GM18520 (cell line): ENCODE data around the gene TXNDC17.
"Not testable (repeated sequence)": the region's sequence is repeated elsewhere in the genome, so short reads cannot be mapped to it uniquely, and the experiment has no call there.

Experiments
- ATAC-seq: cut with Tn5 transposase; IDR thresholded peaks from one replicate; pipeline ENCODE4 v1.9.1; 2021; ENCODE audit not compliant: unreplicated experiment

Gene TXNDC17

GRCh38 chr17:6682339-6682738 lies 41.5 kb downstream of the TXNDC17 start:
- ATAC-seq: no peak

GRCh38 chr17:6683081-6683684 lies 42.3 kb downstream of the TXNDC17 start:
- ATAC-seq: no peak

GRCh38 chr17:6683730-6684459 lies 43.0 kb downstream of the TXNDC17 start:
- ATAC-seq: no peak

- no peak for ATAC-seq
Measured at GRCh38 chr17:6684460-6684783, 43.6 kb downstream of the TXNDC17 start.

GRCh38 chr17:6684881-6685767 lies 44.3 kb downstream of the TXNDC17 start:
- ATAC-seq: no peak

GRCh38 chr17:6686026-6686425 lies 45.2 kb downstream of the TXNDC17 start:
- ATAC-seq: no peak

- ATAC-seq: no peak
Measured at GRCh38 chr17:6688944-6689343, 48.1 kb downstream of the TXNDC17 start.

- ATAC-seq: no peak
Measured at GRCh38 chr17:6690641-6691040, 49.8 kb downstream of the TXNDC17 start.

GRCh38 chr17:6691546-6691945 lies 50.7 kb downstream of the TXNDC17 start:
- no peak for ATAC-seq

- ATAC-seq: not testable (repeated sequence)
Measured at GRCh38 chr17:6691958-6692357, 51.1 kb downstream of the TXNDC17 start.
